BE2C (cell line): ENCODE results near the gene RFC5.
"Not testable (repeated sequence)": the region's sequence is repeated elsewhere in the genome, so short reads cannot be mapped to it uniquely, and the experiment has no call there.

ENCODE experiments used
- DNase-seq: peaks from one replicate; pipeline ENCODE4 v3.0.0-alpha.2; 2020
- H3K27me3 ChIP-seq: fragments of 250-450 bp; sonication (Bioruptor Pico); 2 replicates; pipeline ENCODE4 v1.5.1; 2020; ENCODE audit warnings: mild to moderate bottlenecking
- H3K36me3 ChIP-seq: fragments of 250-450 bp; sonication (Bioruptor Pico); 2 replicates; pipeline ENCODE4 v1.5.1; 2020; ENCODE audit warnings: mild to moderate bottlenecking
- H3K4me1 ChIP-seq: fragments of 250-450 bp; sonication (Bioruptor Pico); 2 replicates; pipeline ENCODE4 v1.5.1; 2020
- H3K4me3 ChIP-seq: 2 replicates; pipeline ENCODE4 v1.5.1; 2011; ENCODE audit warnings: low read depth, low read length
- H3K9me3 ChIP-seq: fragments of 250-450 bp; sonication (Bioruptor Pico); 2 replicates; pipeline ENCODE4 v1.5.1; 2020
- TF ChIP-seq, protein P1 (sequence below): IDR thresholded peaks from 2 replicates; pipeline ENCODE4 v1.5.1; 2012; ENCODE audit warnings: mild to moderate bottlenecking, low read depth, low read length

Gene RFC5

DNA sequence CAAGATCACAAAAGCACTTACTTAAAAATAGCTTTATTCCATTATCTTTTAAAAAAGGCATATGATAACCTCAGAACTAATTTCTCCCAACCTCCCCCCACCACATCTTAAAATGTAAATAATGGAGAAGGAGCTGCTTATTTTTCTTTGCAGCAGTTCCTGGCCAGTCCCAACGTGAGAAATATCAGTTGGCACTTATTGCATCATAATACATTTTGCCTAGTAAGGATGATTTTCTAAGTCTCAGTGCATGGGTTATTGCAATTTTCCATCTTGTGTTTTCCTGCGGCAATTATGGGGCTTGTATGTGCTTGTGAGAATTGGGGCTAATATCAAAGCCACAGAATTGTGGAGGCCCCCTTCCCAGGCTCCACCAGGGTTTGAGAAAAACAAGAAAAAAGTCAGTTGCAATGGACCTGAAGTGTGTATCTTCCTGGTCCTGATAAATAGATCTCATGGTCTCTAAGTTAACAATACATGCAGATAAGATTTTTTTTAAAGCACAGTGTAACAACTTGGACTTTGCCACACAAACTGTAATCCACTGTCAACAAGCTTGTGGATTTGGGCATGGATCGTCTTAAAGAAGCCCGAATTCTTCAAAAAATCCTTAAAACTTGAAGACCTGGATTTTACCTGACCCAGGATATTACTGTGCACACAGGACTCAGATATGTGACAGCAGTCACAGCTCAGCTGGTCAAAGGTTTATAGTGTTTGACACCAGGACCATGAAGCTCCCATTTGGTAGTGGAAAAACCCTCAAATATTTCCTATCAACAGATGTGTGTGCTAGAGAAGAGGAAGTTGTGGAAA is 47.3 kb downstream of the RFC5 start:
- H3K36me3 ChIP-seq, result no peaks in the 10 kb centered on the region
- H3K9me3 ChIP-seq, result no peaks in the 10 kb centered on the region
- no peak for DNase-seq
- no peaks in the 10 kb centered on the region for H3K27me3 ChIP-seq
- H3K4me1 ChIP-seq, result no peaks in the 10 kb centered on the region
- TF ChIP-seq, protein P1, sequence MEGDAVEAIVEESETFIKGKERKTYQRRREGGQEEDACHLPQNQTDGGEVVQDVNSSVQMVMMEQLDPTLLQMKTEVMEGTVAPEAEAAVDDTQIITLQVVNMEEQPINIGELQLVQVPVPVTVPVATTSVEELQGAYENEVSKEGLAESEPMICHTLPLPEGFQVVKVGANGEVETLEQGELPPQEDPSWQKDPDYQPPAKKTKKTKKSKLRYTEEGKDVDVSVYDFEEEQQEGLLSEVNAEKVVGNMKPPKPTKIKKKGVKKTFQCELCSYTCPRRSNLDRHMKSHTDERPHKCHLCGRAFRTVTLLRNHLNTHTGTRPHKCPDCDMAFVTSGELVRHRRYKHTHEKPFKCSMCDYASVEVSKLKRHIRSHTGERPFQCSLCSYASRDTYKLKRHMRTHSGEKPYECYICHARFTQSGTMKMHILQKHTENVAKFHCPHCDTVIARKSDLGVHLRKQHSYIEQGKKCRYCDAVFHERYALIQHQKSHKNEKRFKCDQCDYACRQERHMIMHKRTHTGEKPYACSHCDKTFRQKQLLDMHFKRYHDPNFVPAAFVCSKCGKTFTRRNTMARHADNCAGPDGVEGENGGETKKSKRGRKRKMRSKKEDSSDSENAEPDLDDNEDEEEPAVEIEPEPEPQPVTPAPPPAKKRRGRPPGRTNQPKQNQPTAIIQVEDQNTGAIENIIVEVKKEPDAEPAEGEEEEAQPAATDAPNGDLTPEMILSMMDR, result no peak
- no peak overlapping the region for H3K4me3 ChIP-seq

DNA sequence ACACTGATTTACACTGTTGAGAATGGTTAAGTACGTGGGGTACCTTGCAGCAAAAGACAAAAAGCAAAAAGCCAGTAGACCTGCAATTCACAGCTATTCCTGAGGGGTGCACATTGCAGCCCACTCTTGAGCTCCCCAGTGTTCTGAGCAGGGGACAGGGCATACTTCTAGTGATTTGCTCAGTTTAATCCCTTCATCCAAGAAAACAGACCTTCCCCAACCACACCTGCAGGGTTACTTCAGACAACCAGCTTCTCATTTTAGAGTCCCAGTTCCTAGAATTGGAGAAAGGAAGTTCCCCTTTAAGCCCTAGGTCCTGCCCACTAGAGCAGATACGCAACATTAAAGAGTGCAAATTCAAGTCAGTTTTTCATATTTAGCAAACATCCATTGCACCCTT is 48.1 kb downstream of the RFC5 start:
- no peaks in the 10 kb centered on the region for H3K36me3 ChIP-seq
- no peak for DNase-seq
- TF ChIP-seq, protein P1, result peak; percentile 29; the same call in 1 of the 2 replicates
- H3K27me3 ChIP-seq, result no peaks in the 10 kb centered on the region
- no peaks in the 10 kb centered on the region for H3K9me3 ChIP-seq
- no peak overlapping the region for H3K4me3 ChIP-seq
- no peaks in the 10 kb centered on the region for H3K4me1 ChIP-seq

DNA sequence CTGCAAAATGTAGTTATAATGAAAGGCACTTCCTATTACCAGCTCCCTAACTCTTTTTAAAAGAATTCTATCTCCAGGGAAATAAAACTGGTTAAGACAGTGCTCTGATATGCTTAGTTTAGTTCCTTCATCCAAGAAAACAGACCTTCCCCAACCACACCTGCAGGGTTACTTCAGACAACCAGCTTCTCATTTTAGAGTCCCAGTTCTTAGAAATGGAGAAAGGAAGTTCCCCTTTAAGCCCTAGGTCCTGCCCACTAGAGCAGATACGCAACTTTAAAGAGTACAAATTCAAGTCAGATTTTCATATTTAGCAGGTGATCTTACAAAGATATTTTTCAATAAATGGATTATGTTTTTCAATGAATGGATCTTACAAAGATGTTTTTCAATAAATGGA is 48.9 kb downstream of the RFC5 start:
- H3K9me3 ChIP-seq, result no peaks in the 10 kb centered on the region
- DNase-seq, result no peak
- no peak overlapping the region for H3K4me3 ChIP-seq
- no peaks in the 10 kb centered on the region for H3K27me3 ChIP-seq
- no peaks in the 10 kb centered on the region for H3K36me3 ChIP-seq
- TF ChIP-seq, protein P1, result no peak
- no peaks in the 10 kb centered on the region for H3K4me1 ChIP-seq

DNA sequence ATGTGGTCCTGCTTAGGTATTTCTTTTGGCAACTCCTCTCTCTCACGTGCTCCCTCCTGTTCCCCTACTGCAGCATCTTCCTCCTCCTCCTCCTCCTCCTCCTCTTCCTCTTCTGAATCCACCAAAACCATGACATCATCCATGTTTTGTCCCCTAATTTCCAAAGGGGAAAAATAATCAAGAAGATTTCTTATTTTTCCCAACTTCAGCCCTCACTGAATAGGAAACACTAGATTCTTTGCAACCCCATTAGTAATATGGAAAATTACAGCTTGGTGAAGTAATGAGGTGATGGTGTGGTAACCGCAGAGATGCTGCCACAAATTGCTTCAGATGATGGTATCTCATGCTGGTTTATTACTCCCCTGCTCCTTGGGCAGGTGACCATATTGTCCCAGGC is 51.9 kb downstream of the RFC5 start:
- Histone ChIP-seq H3K4me3 (no peak overlapping the region), H3K27me3 (no peaks in the 10 kb centered on the region), H3K36me3 (no peaks in the 10 kb centered on the region), H3K9me3 (no peaks in the 10 kb centered on the region), H3K4me1 (no peaks in the 10 kb centered on the region)
- DNase-seq, result no peak
- TF ChIP-seq, protein P1, result no peak

DNA sequence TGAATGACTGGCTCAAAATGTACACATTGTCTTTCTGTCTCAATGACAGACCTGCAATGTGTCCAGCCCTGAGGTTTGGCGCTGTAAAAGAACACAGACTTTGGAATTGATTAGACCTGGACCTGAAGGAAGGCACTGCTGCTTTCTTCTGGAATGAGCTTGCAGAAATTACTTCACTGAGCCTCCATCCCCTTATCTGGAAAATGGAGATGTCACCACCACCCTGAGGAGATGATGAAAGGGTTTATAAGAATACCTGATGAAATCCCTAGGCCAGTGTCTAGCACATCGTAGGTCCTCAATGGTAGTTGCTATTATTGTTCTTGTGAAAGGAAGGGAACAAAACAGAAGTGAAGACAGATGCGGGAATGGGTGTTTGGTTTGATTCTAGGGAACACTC is 54.1 kb downstream of the RFC5 start:
- no peak for DNase-seq
- H3K27me3 ChIP-seq, result no peaks in the 10 kb centered on the region
- H3K36me3 ChIP-seq, result no peaks in the 10 kb centered on the region; the same call in 1 of the 2 replicates
- no peak overlapping the region for H3K4me3 ChIP-seq
- no peaks in the 10 kb centered on the region for H3K4me1 ChIP-seq
- TF ChIP-seq, protein P1, result no peak
- no peaks in the 10 kb centered on the region for H3K9me3 ChIP-seq

DNA sequence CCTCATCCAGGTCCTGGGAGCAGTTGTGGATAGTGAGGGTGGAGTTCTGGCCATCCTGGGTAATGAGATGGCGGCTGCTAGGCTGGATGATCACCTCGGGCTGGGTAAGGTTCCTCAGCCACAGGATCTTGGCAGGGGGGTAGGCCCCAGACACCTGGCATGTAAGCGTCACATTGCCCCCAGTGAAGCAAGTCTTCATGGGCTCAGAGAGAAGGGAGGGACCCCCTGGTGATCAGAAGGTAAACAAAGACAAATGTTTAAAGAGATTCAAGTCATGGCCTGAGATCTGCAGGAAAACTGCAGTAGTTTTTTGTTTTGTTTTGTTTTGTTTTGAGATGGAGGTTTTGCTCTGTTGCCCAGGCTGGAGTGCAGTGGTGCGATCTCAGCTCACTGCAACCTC is 57.3 kb downstream of the RFC5 start:
- DNase-seq, result no peak
- H3K27me3 ChIP-seq, result no peaks in the 10 kb centered on the region
- H3K4me3 ChIP-seq, result no peak overlapping the region
- H3K9me3 ChIP-seq, result no peaks in the 10 kb centered on the region
- H3K36me3 ChIP-seq, result no peaks in the 10 kb centered on the region; the same call in 1 of the 2 replicates
- H3K4me1 ChIP-seq, result no peaks in the 10 kb centered on the region
- TF ChIP-seq, protein P1, result no peak

DNA sequence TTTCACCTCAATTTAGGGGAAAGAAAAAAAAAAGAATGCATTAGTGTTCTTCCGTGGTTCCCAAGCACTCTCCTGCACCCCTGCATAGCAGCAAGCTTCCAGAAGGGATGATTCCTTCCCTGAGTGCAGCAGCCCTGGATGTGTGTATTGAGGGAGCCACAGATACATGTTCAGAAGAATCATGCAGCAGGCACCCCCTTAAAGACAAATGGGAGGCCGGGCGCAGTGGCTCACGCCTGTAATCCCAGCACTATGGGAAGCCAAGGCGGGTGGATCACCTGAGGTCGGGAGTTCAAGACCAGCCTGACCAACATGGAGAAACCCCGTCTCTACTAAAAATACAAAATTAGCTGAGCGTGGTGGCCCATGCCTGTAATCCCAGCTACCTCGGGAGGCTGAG is 65.0 kb downstream of the RFC5 start:
- H3K27me3 ChIP-seq, H3K9me3 ChIP-seq, H3K4me1 ChIP-seq, DNase-seq, H3K36me3 ChIP-seq, H3K4me3 ChIP-seq: not testable (repeated sequence)
